HG02943 (cell line): ENCODE data around the gene TPBGL.

Source experiments
- ATAC-seq: cut with Tn5 transposase; IDR thresholded peaks from one replicate; pipeline ENCODE4 v1.9.1; 2021; ENCODE audit warnings: mild to moderate bottlenecking, low read depth, moderate library complexity; ENCODE audit not compliant: unreplicated experiment

TPBGL gene, protein sequence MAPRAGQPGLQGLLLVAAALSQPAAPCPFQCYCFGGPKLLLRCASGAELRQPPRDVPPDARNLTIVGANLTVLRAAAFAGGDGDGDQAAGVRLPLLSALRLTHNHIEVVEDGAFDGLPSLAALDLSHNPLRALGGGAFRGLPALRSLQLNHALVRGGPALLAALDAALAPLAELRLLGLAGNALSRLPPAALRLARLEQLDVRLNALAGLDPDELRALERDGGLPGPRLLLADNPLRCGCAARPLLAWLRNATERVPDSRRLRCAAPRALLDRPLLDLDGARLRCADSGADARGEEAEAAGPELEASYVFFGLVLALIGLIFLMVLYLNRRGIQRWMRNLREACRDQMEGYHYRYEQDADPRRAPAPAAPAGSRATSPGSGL

GRCh38 chr11:75240311-75241035 lies at the start of gene TPBGL:
TSS of gene TPBGL (plus strand) at chr11:75240774. CDS start at chr11:75241050, 276 bp downstream.
- ATAC-seq = no peak

GRCh38 chr11:75191330-75191717 lies 49.2 kb upstream of the TPBGL start:
- ATAC-seq = no peak

DNA sequence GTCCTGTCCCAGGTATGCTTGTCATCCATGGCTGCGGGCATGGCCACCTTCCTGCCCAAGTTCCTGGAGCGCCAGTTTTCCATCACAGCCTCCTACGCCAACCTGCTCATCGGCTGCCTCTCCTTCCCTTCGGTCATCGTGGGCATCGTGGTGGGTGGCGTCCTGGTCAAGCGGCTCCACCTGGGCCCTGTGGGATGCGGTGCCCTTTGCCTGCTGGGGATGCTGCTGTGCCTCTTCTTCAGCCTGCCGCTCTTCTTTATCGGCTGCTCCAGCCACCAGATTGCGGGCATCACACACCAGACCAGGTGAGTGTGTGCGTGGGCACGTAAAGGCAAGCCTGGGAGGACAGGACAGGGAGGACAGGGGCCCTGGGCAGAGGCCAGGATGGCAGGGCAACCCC lies 47.3 kb upstream of the TPBGL start:
- ATAC-seq = no peak

GRCh38 chr11:75193711-75194110 lies 46.9 kb upstream of the TPBGL start:
- no peak for ATAC-seq

DNA sequence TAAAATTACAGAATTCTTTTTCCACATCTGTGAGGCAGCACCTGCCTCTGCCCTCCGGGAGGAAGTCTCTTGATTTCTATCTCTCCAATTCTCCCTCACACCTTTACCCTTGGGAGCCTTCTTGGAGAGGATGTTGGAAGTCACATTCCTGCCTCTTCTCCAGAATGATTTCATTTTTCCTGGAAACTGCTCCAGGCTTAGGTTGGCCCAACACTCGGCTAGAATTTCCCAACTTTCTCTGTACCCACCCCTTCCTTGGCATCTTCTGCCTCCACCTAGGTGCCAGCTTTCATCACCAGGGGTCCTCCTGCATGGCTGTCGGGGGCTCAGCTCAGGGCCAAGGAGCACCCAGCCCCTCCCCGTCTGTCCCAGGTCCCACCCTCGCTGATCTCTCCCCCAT lies 46.4 kb upstream of the TPBGL start:
- no peak for ATAC-seq

- ATAC-seq = no peak
These were observed 45.2 kb upstream of the TPBGL start for GRCh38 chr11:75195167-75195962.

DNA sequence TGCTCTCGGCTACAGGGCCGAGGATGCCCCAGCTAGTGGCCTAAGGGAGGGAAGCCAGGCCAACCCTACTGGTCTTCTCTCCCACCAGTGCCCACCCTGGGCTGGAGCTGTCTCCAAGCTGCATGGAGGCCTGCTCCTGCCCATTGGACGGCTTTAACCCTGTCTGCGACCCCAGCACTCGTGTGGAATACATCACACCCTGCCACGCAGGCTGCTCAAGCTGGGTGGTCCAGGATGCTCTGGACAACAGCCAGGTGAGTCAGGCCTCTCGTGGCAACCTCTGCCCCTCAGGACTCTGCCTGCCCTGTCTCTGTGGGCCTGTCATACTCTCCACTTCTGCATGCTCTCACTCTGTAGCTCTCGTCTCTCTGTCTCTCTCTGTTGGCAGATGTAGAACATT lies 44.1 kb upstream of the TPBGL start:
- no peak for ATAC-seq

- ATAC-seq = no peak
These were observed 42.9 kb upstream of the TPBGL start for GRCh38 chr11:75197512-75198277.

DNA sequence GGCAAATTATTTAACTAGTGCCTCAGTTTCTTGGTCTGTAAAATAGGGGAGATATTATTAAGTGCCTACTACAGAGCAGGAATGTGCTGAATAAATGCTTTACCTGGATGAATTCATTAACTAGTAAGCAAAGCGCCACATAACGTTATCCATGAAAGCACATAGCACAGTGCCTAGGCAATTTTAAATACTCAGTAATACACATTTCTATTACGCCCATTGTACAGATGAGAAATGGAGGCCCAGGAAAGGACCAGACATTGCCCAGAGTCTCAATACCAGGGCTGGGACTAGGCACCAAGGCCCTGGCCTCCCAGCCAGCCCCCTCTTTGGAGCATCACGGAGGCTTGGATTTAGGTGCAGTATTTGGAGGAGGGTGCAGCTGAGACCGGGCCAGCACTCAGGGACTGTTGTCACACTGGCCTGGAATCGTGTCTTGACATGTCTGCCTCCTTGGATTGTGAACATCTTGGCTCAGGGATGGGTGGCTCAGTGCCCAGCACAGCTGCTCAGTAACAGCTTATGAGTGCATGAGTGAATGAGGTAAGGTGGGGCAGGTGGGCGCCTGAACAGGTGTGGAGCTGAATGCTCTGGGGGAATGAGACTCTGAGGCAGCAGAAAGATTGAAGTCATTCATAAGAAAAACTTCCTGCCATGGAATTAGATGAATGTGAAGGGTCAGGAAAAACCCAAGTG lies 42.1 kb upstream of the TPBGL start:
- no peak for ATAC-seq

- ATAC-seq = no peak
These were observed 41.1 kb upstream of the TPBGL start for GRCh38 chr11:75199412-75199955.

DNA sequence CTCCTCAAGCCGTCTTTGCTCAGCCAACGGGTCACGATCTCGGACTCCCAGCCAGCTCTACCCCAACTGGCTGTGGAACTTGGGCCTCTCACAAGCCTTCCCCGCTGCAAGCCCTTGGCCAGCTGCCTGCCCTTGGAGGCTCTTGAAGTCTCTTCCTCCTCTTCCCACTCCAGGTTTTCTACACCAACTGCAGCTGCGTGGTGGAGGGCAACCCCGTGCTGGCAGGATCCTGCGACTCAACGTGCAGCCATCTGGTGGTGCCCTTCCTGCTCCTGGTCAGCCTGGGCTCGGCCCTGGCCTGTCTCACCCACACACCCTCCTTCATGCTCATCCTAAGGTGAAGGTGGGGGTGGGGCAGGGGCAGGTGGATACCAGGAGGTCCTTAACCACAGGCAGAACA lies 40.5 kb upstream of the TPBGL start:
- no peak for ATAC-seq

DNA sequence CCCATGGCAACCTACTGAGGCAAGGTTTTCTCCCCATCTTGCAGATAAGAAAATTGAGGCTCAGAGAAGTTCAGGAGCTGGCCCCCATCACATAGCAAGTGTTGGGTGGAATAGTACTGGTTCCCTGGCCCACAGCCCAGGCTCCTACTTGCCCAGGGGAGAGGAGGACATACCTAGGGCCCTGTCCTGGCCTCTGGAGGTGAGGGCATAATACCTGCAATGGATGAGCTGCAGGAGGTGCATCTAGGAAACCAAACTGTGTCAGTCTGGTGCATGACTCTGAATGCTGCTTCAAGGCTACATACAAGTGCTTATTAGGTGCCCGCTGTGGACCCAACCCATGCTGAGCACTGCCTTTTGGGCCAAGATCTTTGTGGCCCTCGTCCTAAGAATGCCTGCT lies 40.0 kb upstream of the TPBGL start:
- ATAC-seq = no peak

GRCh38 chr11:75201771-75202170 lies 38.8 kb upstream of the TPBGL start:
- no peak for ATAC-seq

GRCh38 chr11:75202195-75202594 lies 38.4 kb upstream of the TPBGL start:
- no peak for ATAC-seq

DNA sequence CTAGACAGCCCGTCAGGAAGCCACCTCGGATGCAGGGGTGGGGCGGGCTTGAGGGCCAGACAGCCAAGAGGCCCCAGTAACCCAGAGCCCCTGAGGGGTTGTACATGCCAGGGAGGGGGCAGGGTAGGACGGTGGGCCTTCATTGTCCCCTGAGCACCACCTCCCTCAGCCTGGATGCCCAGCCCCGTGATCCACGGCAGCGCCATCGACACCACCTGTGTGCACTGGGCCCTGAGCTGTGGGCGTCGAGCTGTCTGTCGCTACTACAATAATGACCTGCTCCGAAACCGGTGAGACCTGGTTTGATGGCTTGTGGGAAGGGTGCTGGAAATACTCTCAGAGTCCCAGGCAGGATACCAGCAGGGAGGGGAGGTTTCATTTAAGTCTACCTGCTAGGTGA lies 37.4 kb upstream of the TPBGL start:
- ATAC-seq = no peak

DNA sequence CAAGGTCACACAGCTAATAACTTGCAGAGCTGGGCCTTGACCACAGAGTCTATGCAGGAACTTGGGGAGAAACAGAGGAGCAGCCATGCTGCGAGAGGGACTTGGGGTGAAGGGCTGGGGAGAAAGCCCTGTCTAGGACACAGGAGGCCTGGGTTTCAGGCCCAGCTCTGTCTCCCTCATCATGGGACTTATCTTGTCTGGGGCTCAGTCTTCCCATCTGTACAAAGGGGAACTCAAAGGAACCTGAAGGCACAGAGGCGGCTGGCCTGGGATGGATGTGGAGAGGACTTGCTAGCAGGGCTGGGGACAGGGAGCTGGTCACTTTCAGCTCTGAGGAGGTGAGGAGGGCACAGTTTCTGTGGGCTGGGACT lies 36.9 kb upstream of the TPBGL start:
- ATAC-seq = no peak

DNA sequence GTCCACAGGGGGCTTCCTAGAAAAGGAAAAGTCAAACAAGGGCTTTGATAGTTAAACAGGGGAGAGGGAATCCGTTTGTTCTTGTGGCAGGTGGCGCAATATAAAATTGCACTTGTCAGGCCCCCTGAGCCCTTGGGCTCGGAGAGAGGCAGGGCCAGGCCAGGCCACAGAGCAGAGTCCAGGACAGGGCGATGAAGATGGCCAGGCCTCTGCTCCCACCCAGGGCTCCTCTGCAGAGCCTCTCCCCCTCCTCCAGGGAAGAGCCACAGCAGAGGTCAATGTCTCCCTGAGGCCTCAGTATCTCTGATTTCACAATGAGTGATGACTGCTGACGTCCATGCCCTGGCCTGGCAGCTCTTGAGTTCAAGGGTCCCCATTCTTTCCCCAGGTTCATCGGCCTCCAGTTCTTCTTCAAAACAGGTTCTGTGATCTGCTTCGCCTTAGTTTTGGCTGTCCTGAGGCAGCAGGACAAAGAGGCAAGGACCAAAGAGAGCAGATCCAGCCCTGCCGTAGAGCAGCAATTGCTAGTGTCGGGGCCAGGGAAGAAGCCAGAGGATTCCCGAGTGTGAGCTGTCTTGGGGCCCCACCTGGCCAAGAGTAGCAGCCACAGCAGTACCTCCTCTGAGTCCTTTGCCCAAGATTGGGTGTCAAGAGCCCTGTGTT lies 36.4 kb upstream of the TPBGL start:
- ATAC-seq = no peak

GRCh38 chr11:75204685-75205563 lies 35.6 kb upstream of the TPBGL start:
- no peak for ATAC-seq
